Prostate gland (tissue), 2 donors: ENCODE results near the gene NKD2.

Source experiments
- POLR2A ChIP-seq: fragments of 450-650 bp; IDR thresholded peaks from one replicate; pipeline ENCODE4 v1.6.1; 2016; ENCODE audit warnings: antibody characterized with exemption, mild to moderate bottlenecking
- POLR2AphosphoS5 ChIP-seq: sonication (generic); formaldehyde crosslinking; IDR thresholded peaks from one replicate; pipeline ENCODE4 v1.6.1; 2017; ENCODE audit warnings: antibody characterized with exemption
- TF ChIP-seq, protein P1 (sequence below), 4 experiments: fragments of 200-600 bp in 2 of 4; fragments of 450-650 bp in 2 of 4; sonication (generic) in 2 of 4; IDR thresholded peaks; 1 replicate in 3 of 4; 2 replicates in 1 of 4; pipeline ENCODE4 v1.5.1; 2016 to 2019; ENCODE audit warnings: antibody characterized with exemption in 4 of 4, mild to moderate bottlenecking in 2 of 4, moderate library complexity in 2 of 4

DNA sequence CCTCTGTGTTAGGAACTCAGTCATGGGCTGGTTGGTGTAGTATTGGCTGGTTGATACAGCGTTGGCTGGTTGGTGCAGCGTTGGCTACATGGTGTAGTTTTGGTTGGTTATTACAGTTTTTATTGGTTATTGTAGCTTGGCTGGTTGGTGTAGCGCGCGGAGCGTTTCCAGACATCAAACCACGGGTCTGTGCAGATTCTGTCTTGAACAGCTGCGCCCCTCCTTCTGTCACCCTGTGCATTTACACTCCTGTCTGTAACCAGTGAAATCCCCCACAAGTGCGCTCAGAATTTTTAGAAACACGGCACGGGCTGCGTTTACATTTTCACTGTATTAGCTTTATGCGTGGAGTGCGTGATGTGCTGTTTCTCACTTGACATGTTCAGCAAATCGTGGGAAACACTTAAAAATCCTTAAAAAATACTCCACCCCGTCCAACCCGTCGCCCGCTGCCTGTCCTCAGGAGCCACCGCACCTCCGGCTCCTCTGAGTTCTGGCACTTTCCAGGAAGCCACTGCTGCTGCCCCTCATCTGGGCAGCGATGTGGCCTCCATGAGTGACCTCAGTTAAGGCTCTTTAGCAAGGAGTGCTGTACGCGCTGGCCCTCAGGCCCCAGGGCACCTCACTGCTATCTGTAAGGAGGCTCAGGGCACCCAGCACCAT is 20.8 kb downstream of the NKD2 start:
- TF ChIP-seq, protein P1, sequence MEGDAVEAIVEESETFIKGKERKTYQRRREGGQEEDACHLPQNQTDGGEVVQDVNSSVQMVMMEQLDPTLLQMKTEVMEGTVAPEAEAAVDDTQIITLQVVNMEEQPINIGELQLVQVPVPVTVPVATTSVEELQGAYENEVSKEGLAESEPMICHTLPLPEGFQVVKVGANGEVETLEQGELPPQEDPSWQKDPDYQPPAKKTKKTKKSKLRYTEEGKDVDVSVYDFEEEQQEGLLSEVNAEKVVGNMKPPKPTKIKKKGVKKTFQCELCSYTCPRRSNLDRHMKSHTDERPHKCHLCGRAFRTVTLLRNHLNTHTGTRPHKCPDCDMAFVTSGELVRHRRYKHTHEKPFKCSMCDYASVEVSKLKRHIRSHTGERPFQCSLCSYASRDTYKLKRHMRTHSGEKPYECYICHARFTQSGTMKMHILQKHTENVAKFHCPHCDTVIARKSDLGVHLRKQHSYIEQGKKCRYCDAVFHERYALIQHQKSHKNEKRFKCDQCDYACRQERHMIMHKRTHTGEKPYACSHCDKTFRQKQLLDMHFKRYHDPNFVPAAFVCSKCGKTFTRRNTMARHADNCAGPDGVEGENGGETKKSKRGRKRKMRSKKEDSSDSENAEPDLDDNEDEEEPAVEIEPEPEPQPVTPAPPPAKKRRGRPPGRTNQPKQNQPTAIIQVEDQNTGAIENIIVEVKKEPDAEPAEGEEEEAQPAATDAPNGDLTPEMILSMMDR (IDR thresholded peaks at IDR 0.05), result no peak
- TF ChIP-seq POLR2A, result no peak
- no peak for TF ChIP-seq POLR2AphosphoS5
